Left cardiac atrium (tissue), 4 donors: ENCODE data around the gene C2orf49. TPM values are rescaled to one million over a fixed set of nuclear protein-coding genes. Genes with fewer than 3 reads are reported as not detected.

Experiments used
- ATAC-seq, 2 donors: fragments of 200-7000 bp; cut with Tn5 transposase; one replicate each; pipeline ENCODE4 v1.9.1; 2020; ENCODE audit warnings: mild to moderate bottlenecking in 2 of 2, moderate library complexity in 2 of 2
- DNase-seq: peaks from one replicate; pipeline ENCODE4 v3.0.0-alpha.2; 2020
- intact Hi-C, 2 donors: fragments of 100-400 bp; cut with DNase I; formaldehyde crosslinking; loops; one replicate each; pipeline versions ENCODE4 v1.14.1 to v1.15.1; 2022 to 2023
- total RNA-seq, 2 donors: library from RNA; stranded (reverse); fragmentation: NEBNext Ultra II Directional; extraction: Animal tissue kit (Norgen Biotek cat#: 25700); gene quantifications; one replicate each; pipeline ENCODE4 v1.2.1, GENCODE V29; 2021
- donor health status: DM: no; HTN: yes; CAD: no.
- donor health status: DM: no; HTN: yes; CAD: no; lungs with severe emphysema.
- donor health status: DM: yes; HTN: yes; CAD: no.
- donor health status: Dilated cardiomyopathy.

C2orf49 gene
- total RNA-seq, 2 donors from 2014 or later, result 15.6 to 16.2 TPM

- DNase-seq (no peak), ATAC-seq (no peak)
- intact Hi-C loops, result no loop called here
Measured at GRCh38 chr2:105377871-105378270, 40.5 kb downstream of the C2orf49 start.

- ATAC-seq, result no peak
- no peak for DNase-seq
- intact Hi-C loops, result no loop called here
Measured at GRCh38 chr2:105378276-105378840, 41.0 kb downstream of the C2orf49 start.

GRCh38 chr2:105378921-105379383 lies 41.6 kb downstream of the C2orf49 start:
- ATAC-seq (no peak), DNase-seq (no peak)
- intact Hi-C loops, result no loop called here

GRCh38 chr2:105379741-105380186 lies 42.4 kb downstream of the C2orf49 start:
- no peak for DNase-seq

GRCh38 chr2:105380432-105381100 lies 43.2 kb downstream of the C2orf49 start:
- ATAC-seq (peak; percentile 43), DNase-seq (no peak)
- intact Hi-C loops, result no loop called here

More at GRCh38 chr2:105379741-105380186, 42.4 kb downstream of the C2orf49 start:
- intact Hi-C loops, result no loop called here
- ATAC-seq, result no peak

GRCh38 chr2:105381101-105381668 lies 43.8 kb downstream of the C2orf49 start:
- DNase-seq, result no peak
- ATAC-seq, result no peak
- intact Hi-C loops, result no loop called here

GRCh38 chr2:105382177-105382576 lies 44.8 kb downstream of the C2orf49 start:
- DNase-seq (no peak), ATAC-seq (no peak)
- intact Hi-C loops, result no loop called here

- no peak for DNase-seq
- ATAC-seq, result peak; percentile 37 to 79
- intact Hi-C loops, result no loop called here
Measured at GRCh38 chr2:105383432-105384166, 46.3 kb downstream of the C2orf49 start.

GRCh38 chr2:105384216-105384615 lies 46.9 kb downstream of the C2orf49 start:
- ATAC-seq (no peak), DNase-seq (no peak)

GRCh38 chr2:105384861-105385260 lies 47.5 kb downstream of the C2orf49 start:
- intact Hi-C loops, result loop anchor here in 1 of 2 donors (5.0 kb wide), 1 partner anchor 132 kb away; no protein-coding TSS in a partner anchor
- no peak for DNase-seq
- no peak for ATAC-seq

More at GRCh38 chr2:105384216-105384615, 46.9 kb downstream of the C2orf49 start:
- intact Hi-C loops, result no loop called here

- intact Hi-C loops, result loop anchor here in 1 of 2 donors (5.0 kb wide), 1 partner anchor 131 kb away; no protein-coding TSS in a partner anchor
- DNase-seq (no peak), ATAC-seq (no peak)
Measured at GRCh38 chr2:105385731-105386540, 48.6 kb downstream of the C2orf49 start.

GRCh38 chr2:105387225-105387624 lies 49.9 kb downstream of the C2orf49 start:
- no peak for DNase-seq
- intact Hi-C loops, result loop anchor here in 1 of 2 donors (5.0 kb wide), 1 partner anchor 130 kb away; no protein-coding TSS in a partner anchor

GRCh38 chr2:105388971-105389381 lies 51.6 kb downstream of the C2orf49 start:
- intact Hi-C loops, result loop anchor here in 1 of 2 donors (5.0 kb wide), 1 partner anchor 128 kb away; no protein-coding TSS in a partner anchor
- peak; percentile 17 to 59 for ATAC-seq

More at GRCh38 chr2:105387225-105387624, 49.9 kb downstream of the C2orf49 start:
- ATAC-seq, result no peak

GRCh38 chr2:105390454-105390853 lies 53.1 kb downstream of the C2orf49 start:
- DNase-seq, result no peak
- intact Hi-C loops, result no loop called here
- no peak for ATAC-seq

More at GRCh38 chr2:105388971-105389381, 51.6 kb downstream of the C2orf49 start:
- DNase-seq, result no peak

GRCh38 chr2:105391058-105391627 lies 53.8 kb downstream of the C2orf49 start:
- intact Hi-C loops, result no loop called here
- DNase-seq, result no peak
- ATAC-seq, result no peak

- intact Hi-C loops, result no loop called here
- DNase-seq, result no peak
- no peak for ATAC-seq
Measured at GRCh38 chr2:105391763-105392662, 54.7 kb downstream of the C2orf49 start.

- ATAC-seq, result peak; percentile 28 to 55
Measured at GRCh38 chr2:105393373-105394055, 56.2 kb downstream of the C2orf49 start.

More at GRCh38 chr2:105393373-105394055, 56.2 kb downstream of the C2orf49 start:
- intact Hi-C loops, result no loop called here
- peak; percentile 65 for DNase-seq
